HCT116 (cell line): ENCODE results near the gene FIBCD1. TPM values are rescaled to one million over a fixed set of nuclear protein-coding genes. Genes with fewer than 3 reads are reported as not detected.

Experiments
- ATAC-seq: fragments of 200-7000 bp; cut with Tn5 transposase; 2 replicates; pipeline ENCODE4 v1.9.1; 2020; ENCODE audit warnings: mild to moderate bottlenecking, moderate library complexity
- BruUV-seq: library from RNA; stranded (reverse); fragments of 400-500 nt; replicated peaks from 2 replicates; lab custom pipeline; 2021; lab: Mats Ljungman, UMichigan
- CTCF ChIA-PET: fragments of 300-600 bp; sonication (Branson Sonifier 250); formaldehyde crosslinking; loops from one replicate; lab custom pipeline; 2021; ENCODE audit warnings: antibody characterized with exemption; lab: Charles Lee
- POLR2A ChIA-PET: fragments of 300-600, 350-600 bp; sonication (Branson Sonifier 250); formaldehyde crosslinking; loops from one replicate; lab custom pipeline; 2021; ENCODE audit warnings: antibody characterized with exemption; lab: Charles Lee
- RAD21 ChIA-PET, 2 experiments: fragments of 300-600 bp; sonication (Branson Sonifier 250); formaldehyde crosslinking; loops; one replicate each; lab custom pipeline; 2023; ENCODE audit warnings: low total read pairs in 2 of 2; ENCODE audit not compliant: uncharacterized antibody in 2 of 2, unreplicated experiment in 2 of 2, low non-redundant PET in 1 of 2; lab: Charles Lee
- DNase-seq: peaks from one replicate; pipeline ENCODE4 v3.0.0-alpha.2; 2010; ENCODE audit warnings: low read depth, low spot score
- H2AFZ ChIP-seq: fragments of 200-600 bp; shearing (Covaris generic), sonication (generic); 2 replicates; pipeline ENCODE4 v1.6.1; 2017; ENCODE audit warnings: low read depth, mixed run types, mixed read lengths, antibody characterized with exemption, low read length; ENCODE audit not compliant: poor library complexity, severe bottlenecking
- H3K27ac ChIP-seq: 2 replicates; pipeline ENCODE4 v1.5.1; 2012; ENCODE audit warnings: low read depth, low read length
- H3K27me3 ChIP-seq: fragments of 200-600 bp; sonication (generic); 2 replicates; pipeline ENCODE4 v1.6.1; 2016; ENCODE audit warnings: mixed run types, low read length, mixed read lengths; ENCODE audit not compliant: insufficient read depth
- H3K36me3 ChIP-seq, 2 experiments: fragments of 200-500 bp in 1 of 2; fragments of 200-600 bp in 1 of 2; sonication (Bioruptor generic) in 1 of 2; sonication (generic) in 1 of 2; 2 replicates each; pipeline versions ENCODE4 v1.5.1 to v1.6.1; 2014 to 2016; ENCODE audit warnings: low read length in 2 of 2, inconsistent platforms in 1 of 2, mixed read lengths in 1 of 2, mixed run types in 1 of 2; ENCODE audit not compliant: insufficient read depth in 2 of 2, control insufficient read depth in 1 of 2
- H3K4me1 ChIP-seq, 2 experiments: fragments of 200-600 bp in 1 of 2; sonication (generic) in 1 of 2; 2 replicates each; pipeline versions ENCODE4 v1.5.1 to v1.6.1; 2012 to 2017; ENCODE audit warnings: low read length in 2 of 2, inconsistent platforms in 1 of 2, mild to moderate bottlenecking in 1 of 2, mixed read lengths in 1 of 2, mixed run types in 1 of 2, moderate library complexity in 1 of 2; ENCODE audit not compliant: insufficient read depth in 2 of 2, control insufficient read depth in 1 of 2
- H3K4me2 ChIP-seq: fragments of 200-600 bp; sonication (generic); 2 replicates; pipeline ENCODE4 v1.6.1; 2017; ENCODE audit warnings: mixed run types, low read length, mixed read lengths
- H3K4me3 ChIP-seq, 2 experiments: fragments of 200-600 bp in 1 of 2; sonication (generic) in 1 of 2; replicated peaks in 1 of 2; 2 replicates each; pipeline ENCODE4 v1.5.1; 2011 to 2016; ENCODE audit warnings: low read length in 2 of 2, control low read depth in 1 of 2, low read depth in 1 of 2, mild to moderate bottlenecking in 1 of 2, mixed read lengths in 1 of 2, mixed run types in 1 of 2
- H3K79me2 ChIP-seq: fragments of 200-600 bp; sonication (generic); 2 replicates; pipeline ENCODE4 v1.6.1; 2017; ENCODE audit warnings: mild to moderate bottlenecking, mixed run types, low read length, moderate library complexity, mixed read lengths; ENCODE audit not compliant: insufficient read depth
- H3K9ac ChIP-seq: fragments of 200-600 bp; sonication (generic); 2 replicates; pipeline ENCODE4 v1.6.1; 2016; ENCODE audit warnings: low read length, mixed read lengths
- H3K9me2 ChIP-seq: fragments of 200-600 bp; sonication (generic), shearing (Covaris generic); 2 replicates; pipeline ENCODE4 v1.6.1; 2017; ENCODE audit warnings: mixed run types, mild to moderate bottlenecking, moderate library complexity; ENCODE audit not compliant: insufficient read depth
- H3K9me3 ChIP-seq, 2 experiments: fragments of 200-500 bp in 1 of 2; fragments of 200-600 bp in 1 of 2; sonication (Bioruptor generic) in 1 of 2; sonication (generic) in 1 of 2; 2 replicates each; pipeline ENCODE4 v1.6.1; 2014 to 2017; ENCODE audit warnings: low read length in 2 of 2, mixed read lengths in 2 of 2, inconsistent platforms in 1 of 2, low read depth in 1 of 2, mild to moderate bottlenecking in 1 of 2, mixed run types in 1 of 2, moderate library complexity in 1 of 2; ENCODE audit not compliant: control insufficient read depth in 1 of 2, insufficient read depth in 1 of 2
- H4K20me1 ChIP-seq: fragments of 200-600 bp; sonication (generic), shearing (Covaris generic); 2 replicates; pipeline ENCODE4 v1.6.1; 2017; ENCODE audit warnings: mixed run types, mild to moderate bottlenecking, moderate library complexity; ENCODE audit not compliant: insufficient read depth
- ATF3 ChIP-seq: IDR thresholded peaks from 2 replicates; pipeline ENCODE4 v1.6.1; 2012
- CBX3 ChIP-seq: IDR thresholded peaks from 2 replicates; pipeline ENCODE4 v1.6.1; 2012; ENCODE audit warnings: low read depth
- CTCF ChIP-seq, 3 experiments: fragments of 200-600 bp in 1 of 3; sonication (generic) in 1 of 3; IDR thresholded peaks in 2 of 3; conservative IDR thresholded peaks in 1 of 3; 2 replicates each; pipeline ENCODE4 v1.5.1; 2012 to 2017; ENCODE audit warnings: low read depth in 2 of 3, low read length in 2 of 3, antibody characterized with exemption in 1 of 3, borderline replicate concordance in 1 of 3, control low read depth in 1 of 3, mild to moderate bottlenecking in 1 of 3, mixed read lengths in 1 of 3, mixed run types in 1 of 3, moderate library complexity in 1 of 3; ENCODE audit not compliant: insufficient read depth in 1 of 3
- EGR1 ChIP-seq: IDR thresholded peaks from 2 replicates; pipeline ENCODE4 v1.6.1; 2012; ENCODE audit warnings: low read depth
- EZH2 ChIP-seq: fragments of 200-600 bp; sonication (generic); IDR thresholded peaks from 2 replicates; pipeline ENCODE4 v1.6.1; 2017; ENCODE audit warnings: antibody characterized with exemption, mixed run types
- FOSL1 ChIP-seq: IDR thresholded peaks from 2 replicates; pipeline ENCODE4 v1.6.1; 2012; ENCODE audit warnings: low read depth
- JUND ChIP-seq: IDR thresholded peaks from 2 replicates; pipeline ENCODE4 v1.6.1; 2012
- POLR2A ChIP-seq: IDR thresholded peaks from 2 replicates; pipeline ENCODE4 v1.7.0; 2011; ENCODE audit warnings: borderline replicate concordance; ENCODE audit not compliant: insufficient read depth, insufficient read length; ENCODE audit errors: extremely low read depth
- POLR2AphosphoS5 ChIP-seq: IDR thresholded peaks from 2 replicates; pipeline ENCODE4 v1.6.1; 2011; ENCODE audit warnings: mild to moderate bottlenecking, low read depth, low read length, moderate library complexity
- ZBTB33 ChIP-seq: IDR thresholded peaks from 2 replicates; pipeline ENCODE4 v1.6.1; 2011; ENCODE audit warnings: mild to moderate bottlenecking, low read length, moderate library complexity; ENCODE audit not compliant: insufficient replicate concordance; ENCODE audit errors: extremely low read depth
- intact Hi-C: fragments of 100-400 bp; cut with micrococcal nuclease; formaldehyde crosslinking; loops from 2 replicates; pipeline ENCODE4 v1.10.0; 2022
- total RNA-seq: library from RNA; stranded (reverse); gene quantifications from one replicate; pipeline ENCODE4 v1.2.1, GENCODE V29; 2021; ENCODE audit not compliant: unreplicated experiment

FIBCD1 gene
- total RNA-seq, 1 experiment from 2014 or later = 26.1 TPM

GRCh38 chr9:130979591-130980385, 40.7 kb upstream of the FIBCD1 start:
- Histone ChIP-seq H3K79me2 (no peaks in the 10 kb centered on the region), H2AFZ (no peak overlapping the region), H3K9me2 (no peaks in the 10 kb centered on the region), H3K4me1 (no peaks in the 10 kb centered on the region), H3K9ac (no peak overlapping the region), H3K27ac (no peak overlapping the region), H4K20me1 (no peaks in the 10 kb centered on the region), H3K4me3 (no peak overlapping the region), H3K9me3 (no peaks in the 10 kb centered on the region), H3K27me3 (no peaks in the 10 kb centered on the region), H3K36me3 (no peaks in the 10 kb centered on the region), H3K4me2 (no peak overlapping the region)
- DNase-seq = no peak
- ChIA-PET RAD21 (no interaction called here), POLR2A (interaction anchor here (0.5 kb wide), 1 partner anchor 72 kb away, joined by 3 read pairs; no protein-coding TSS in a partner anchor), CTCF (interaction anchor here (0.6 kb wide), 1 partner anchor 1206 kb away, joined by 3 read pairs; no protein-coding TSS in a partner anchor)
- BruUV-seq = no TSS peak
- intact Hi-C loops = no loop called here
- no peak for ATAC-seq
- TF ChIP-seq EGR1 = no peak
- TF ChIP-seq ZBTB33 = no peak
- no peak for TF ChIP-seq FOSL1
- TF ChIP-seq CTCF (IDR thresholded peaks at IDR 0.05 in 2 of 3, conservative IDR thresholded peaks at IDR 0.05 in 1 of 3; ENCODE audit: borderline replicate concordance in 1 of 3, insufficient read depth in 1 of 3, low read depth in 2 of 3, low read length in 2 of 3) = no peak
- TF ChIP-seq CBX3 = no peak
- no peak for TF ChIP-seq JUND
- no peak for TF ChIP-seq POLR2AphosphoS5
- TF ChIP-seq EZH2 = no peak
- TF ChIP-seq ATF3 = no peak
- TF ChIP-seq POLR2A = no peak
